Measurements from ENCODE around the gene EFHC1.

Gene EFHC1

GRCh38 chr6:52543729-52544601, 123.8 kb downstream of the EFHC1 start:
- no peak for DNase-seq

DNA sequence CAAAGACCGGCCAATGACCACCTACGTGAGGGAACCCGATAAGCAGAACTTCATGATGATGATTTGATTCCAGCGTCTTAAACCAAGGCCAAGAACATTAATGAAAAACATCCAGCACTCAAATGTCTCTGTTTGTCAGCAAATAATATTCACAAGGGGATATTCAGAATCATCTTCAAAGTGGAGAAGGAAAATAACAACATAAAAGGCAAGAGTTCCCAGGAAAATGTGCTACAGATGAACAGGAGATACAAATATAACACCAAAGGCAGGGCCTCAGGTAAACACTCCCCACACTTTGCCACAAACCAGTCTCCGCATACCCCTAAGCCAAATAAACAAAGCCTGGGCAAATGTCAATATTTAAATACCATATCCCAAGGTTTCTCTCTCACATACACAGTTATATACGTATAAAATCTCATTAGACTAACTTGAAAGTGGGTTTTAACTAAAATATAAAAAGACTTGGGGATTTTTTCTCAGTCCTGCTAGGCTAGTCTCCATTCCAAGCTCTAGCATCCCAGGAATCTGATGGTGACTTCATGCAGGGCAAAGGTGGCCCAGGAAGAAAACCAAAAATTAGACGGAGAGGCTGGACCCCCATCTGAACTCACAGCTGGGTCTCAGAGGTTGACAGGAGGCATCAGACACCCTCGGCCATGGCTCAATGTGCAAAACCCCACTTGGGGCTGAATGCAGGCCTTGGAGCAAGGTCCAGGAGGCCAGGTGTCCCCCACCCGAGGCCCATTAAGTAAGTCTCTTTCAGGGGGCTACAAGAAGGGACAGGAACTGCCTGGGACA, 124.7 kb downstream of the EFHC1 start:
- no peak for DNase-seq

GRCh38 chr6:52545406-52546119, 125.4 kb downstream of the EFHC1 start:
- no peak for DNase-seq

DNA sequence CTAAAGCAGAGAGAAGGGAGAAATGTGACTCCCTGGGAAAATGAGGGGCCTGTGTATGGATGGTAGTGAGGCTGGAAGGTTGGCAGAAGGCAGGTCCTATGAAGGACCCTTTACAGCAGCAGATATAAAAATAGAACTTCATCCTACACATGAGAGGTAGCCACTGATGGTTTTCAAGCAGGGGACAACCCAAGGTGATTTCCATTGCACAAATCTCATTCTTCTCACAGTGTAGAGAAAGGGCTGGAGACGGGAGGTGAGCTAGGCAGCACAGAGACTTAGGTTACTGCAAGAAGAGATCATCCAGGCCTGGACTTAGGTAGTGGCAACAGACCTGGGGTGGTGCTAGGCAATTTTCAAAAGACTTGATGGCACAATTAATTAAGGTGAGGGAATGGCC, 126.0 kb downstream of the EFHC1 start:
- no peak for DNase-seq

GRCh38 chr6:52546678-52547077, 126.5 kb downstream of the EFHC1 start:
- DNase-seq, result no peak

DNA sequence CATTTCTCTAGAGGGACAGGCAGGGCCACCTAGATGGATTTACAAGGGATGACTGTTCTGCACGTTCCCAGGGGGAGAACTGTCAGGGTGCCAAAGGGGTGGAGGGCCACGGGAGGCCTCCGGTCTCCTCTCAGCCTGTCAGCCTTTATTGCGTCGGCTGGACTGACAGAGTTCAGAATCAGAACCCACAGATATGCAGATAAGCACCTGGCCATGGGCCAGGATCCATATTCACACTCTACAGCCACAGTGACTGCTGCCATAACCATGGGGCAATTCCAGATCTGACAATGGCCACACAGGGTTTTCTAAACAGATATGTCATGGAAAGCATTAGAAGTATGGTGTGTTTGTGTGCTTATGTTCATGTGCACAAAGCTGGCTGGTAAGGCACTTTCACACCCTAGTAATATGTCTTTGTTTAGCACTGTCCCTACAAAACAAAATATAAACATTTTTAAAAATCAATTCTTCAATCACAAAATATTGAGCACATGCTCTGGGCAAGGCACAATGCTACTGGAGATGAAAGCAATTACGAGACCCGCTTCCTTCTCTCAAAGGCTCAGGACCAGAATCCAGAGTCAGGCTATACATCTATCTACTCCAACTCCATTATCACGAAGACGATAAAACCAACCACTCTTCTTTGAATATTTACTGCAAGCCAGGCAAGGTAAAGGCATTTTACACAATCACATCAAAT, 127.7 kb downstream of the EFHC1 start:
- no peak for DNase-seq

- no peak for DNase-seq
Measured at GRCh38 chr6:52548353-52548713, 128.2 kb downstream of the EFHC1 start.

GRCh38 chr6:52548999-52549398, 128.9 kb downstream of the EFHC1 start:
- DNase-seq, result no peak

DNA sequence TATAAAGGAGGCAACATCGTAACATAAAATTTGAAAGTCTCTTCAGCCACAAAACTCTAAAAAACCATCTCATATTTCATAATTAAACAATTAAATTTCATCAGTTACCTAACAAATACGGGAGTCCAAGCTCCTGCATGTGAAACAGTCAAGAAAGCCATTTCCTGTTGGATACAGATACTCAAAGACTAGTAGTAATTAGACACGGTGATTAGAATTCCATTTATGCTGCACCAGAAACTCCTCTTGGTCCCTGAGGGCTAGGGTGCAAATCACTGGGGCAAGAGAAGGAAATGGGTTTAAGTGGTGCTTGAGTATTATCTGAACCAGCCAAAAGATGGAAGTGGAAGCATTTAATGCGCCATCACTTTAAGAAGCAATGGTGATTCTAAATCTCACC, 129.3 kb downstream of the EFHC1 start:
- DNase-seq, result no peak

- DNase-seq, result no peak
Measured at GRCh38 chr6:52550014-52550575, 130.0 kb downstream of the EFHC1 start.

DNA sequence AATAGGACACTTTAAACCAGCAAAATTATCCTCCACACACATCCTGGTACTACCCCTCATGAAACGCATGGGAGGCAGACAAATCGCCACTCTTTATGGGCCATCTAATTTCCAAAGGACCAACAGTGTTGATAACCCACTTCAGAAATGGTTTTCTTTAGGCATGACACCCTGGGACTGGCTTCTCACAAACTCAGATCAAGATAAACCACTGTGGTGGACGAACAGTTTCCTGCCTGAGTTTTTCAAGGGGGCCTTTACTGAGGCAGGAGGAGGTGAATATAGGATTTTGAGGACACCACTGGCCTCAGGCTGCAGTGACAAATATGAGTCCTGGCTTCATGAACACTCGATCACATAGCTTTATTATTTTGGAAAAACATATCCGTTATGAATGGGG, 130.7 kb downstream of the EFHC1 start:
- DNase-seq, result no peak

GRCh38 chr6:52551483-52552277, 131.5 kb downstream of the EFHC1 start:
- DNase-seq, result no peak

DNA sequence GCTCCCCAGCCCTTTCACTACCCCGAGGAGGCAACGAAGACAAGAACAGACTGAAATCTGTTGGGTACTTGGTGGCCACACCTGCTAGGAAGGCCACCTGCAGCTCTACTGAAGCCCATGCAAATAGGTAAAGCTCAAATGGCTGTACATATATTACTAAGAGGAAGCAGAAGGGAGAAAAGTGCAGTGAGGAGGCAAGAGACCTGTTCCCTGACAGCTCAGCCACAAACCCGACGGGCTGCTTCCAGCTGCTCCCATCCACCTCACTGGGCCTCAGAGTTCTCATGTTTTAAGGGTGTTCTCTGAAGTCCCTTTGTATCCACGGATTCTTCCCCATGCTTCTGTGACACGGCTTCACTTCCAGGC, 132.1 kb downstream of the EFHC1 start:
- no peak for DNase-seq

GRCh38 chr6:52553158-52553557, 133.0 kb downstream of the EFHC1 start:
- no peak for DNase-seq

DNA sequence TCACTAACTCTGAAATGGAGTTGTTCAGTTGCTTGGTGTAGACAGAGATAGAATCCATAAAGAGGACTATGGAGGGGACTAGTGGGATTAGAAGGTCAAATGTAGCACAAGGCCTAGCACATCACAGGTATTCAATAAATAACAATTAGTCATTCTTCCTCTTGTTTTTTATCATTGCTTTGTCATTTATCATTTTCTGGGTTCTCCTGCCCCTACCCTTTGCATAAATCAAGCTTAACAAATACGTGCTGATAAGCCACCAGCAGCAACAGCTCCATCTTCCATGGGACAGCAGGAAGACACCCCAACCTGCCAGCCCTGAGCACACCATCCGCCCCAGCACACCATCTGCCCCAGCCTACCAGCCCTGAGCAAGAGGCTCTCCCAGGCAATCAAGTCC, 133.6 kb downstream of the EFHC1 start:
- no peak for DNase-seq

- no peak for DNase-seq
Measured at GRCh38 chr6:52554684-52555280, 134.6 kb downstream of the EFHC1 start.

DNA sequence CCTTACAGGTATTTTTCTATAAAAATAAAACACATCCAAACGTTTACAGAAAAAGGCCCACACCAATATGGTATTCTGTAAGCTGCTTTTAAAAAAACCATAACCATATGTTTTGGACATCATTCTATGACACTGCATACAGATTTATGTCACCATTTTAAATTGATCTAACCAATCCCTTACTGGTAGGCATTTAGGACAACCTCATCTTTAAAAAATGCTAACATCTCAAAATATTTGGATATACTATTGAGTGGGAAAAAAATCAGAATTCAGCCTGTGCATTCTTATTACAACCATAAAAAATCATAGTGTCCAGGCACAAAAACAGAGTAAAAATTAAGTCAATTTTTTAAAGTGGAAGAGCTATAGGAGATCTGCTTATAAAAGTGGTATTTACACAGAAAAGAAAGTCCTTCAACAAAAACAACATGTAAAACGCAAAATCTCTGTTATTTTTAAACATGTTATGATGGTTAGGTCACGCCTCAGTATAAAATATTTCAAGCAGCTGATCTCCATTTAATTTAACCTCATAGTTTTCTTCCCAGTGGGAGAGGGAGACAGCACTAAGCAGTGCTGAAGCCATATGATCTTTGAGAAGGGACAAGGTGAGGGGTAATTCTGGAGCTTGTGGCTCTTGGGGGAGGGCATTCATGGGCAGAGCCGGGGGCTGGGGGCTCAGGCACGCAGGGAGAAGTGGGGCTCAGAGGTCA, 135.5 kb downstream of the EFHC1 start:
- DNase-seq, result no peak

DNA sequence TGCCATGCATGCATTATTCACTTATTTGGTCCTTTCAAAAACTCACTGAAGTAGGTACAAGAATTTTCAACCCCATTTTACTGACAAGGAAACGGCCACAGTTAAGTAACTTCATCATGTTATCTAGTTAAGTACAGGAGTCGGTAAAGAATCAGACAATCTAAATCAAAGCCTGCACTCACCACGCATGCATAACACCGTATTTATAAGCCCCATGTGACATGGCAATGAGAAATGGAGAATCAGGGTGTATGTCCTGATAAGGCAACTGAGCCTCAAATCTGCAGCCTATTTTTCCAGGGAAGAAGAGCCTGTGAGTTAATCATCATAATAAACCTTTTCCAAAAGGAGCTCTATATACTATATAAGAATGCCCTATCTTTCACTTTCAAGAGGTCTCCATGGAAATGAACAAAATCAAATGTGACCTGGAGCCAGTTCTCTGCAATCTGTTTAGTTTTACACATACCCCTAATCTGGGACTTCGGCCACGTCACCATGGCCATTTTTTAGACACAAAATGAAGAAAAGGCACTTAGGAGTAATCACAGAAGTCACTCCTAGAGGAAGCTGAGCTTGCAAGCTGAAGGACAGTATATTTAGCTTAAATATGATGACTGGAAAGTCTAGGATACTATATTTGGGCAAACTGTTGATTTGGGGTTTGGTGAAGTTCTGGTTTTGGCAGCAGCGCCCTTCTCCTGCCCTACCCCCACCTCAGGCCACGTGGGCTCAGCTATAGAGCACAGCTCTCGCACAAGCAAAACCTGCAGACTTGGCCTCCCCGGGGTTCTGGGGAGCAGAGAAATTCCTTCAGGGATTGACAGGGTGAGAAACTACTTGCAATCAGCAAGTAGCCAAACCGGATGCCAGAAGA, 137.5 kb downstream of the EFHC1 start:
- no peak for DNase-seq

DNA sequence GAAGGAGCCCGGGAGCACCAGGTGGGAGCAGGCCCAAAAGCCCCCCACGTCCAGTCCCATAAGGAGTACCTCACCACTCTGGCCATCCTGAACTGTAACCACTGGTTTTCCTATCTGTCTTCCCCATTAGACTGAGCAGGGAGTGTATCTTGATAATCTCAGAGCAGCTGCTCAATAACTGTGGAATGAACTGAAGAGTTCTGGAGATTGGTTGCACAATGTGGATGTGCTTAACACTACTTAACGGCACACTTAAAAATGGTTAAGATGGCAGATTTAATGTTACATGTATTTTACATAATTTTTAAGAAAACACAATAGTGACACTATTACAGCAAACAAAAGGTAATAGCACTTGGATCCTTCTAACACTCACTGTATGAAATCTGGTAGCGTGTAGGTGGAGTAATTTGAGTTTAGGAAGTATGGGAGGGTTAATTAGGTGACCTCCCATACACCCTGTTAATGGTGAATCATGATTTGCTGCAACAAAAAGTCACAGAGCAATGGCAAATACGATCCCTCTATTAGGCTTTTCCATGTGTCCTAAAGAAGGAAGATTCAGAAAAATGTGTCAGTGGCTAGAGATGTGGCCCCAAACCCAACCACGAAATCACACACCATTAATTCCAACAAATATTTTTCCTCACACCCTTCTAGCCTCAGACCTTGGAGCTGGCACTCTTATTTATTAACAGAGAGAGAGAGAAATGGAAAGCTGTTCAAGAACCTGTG, 138.3 kb downstream of the EFHC1 start:
- no peak for DNase-seq

All from activated CD4-positive, alpha-beta T cell treated with anti-CD3 and anti-CD28 coated beads, Interleukin-2, amount 50 U/mL, for 1 hour (primary cell).